HL-60 (cell line): Measurements from ENCODE around the gene SLK.

Source experiments
- CTCF ChIP-seq: IDR thresholded peaks from one replicate; pipeline ENCODE4 v1.5.1; 2011; ENCODE audit warnings: low read length, control low read depth, inconsistent platforms; ENCODE audit not compliant: insufficient read depth
- GABPA ChIP-seq: IDR thresholded peaks from 2 replicates; pipeline ENCODE4 v1.6.1; 2012; ENCODE audit warnings: low read depth
- POLR2AphosphoS5 ChIP-seq: IDR thresholded peaks from 2 replicates; pipeline ENCODE4 v1.6.1; 2012; ENCODE audit warnings: low read depth
- TF ChIP-seq, protein P1 (sequence below): IDR thresholded peaks from 2 replicates; pipeline ENCODE4 v1.6.1; 2012; ENCODE audit warnings: low read depth; ENCODE audit not compliant: insufficient replicate concordance

- TF ChIP-seq, protein P1, sequence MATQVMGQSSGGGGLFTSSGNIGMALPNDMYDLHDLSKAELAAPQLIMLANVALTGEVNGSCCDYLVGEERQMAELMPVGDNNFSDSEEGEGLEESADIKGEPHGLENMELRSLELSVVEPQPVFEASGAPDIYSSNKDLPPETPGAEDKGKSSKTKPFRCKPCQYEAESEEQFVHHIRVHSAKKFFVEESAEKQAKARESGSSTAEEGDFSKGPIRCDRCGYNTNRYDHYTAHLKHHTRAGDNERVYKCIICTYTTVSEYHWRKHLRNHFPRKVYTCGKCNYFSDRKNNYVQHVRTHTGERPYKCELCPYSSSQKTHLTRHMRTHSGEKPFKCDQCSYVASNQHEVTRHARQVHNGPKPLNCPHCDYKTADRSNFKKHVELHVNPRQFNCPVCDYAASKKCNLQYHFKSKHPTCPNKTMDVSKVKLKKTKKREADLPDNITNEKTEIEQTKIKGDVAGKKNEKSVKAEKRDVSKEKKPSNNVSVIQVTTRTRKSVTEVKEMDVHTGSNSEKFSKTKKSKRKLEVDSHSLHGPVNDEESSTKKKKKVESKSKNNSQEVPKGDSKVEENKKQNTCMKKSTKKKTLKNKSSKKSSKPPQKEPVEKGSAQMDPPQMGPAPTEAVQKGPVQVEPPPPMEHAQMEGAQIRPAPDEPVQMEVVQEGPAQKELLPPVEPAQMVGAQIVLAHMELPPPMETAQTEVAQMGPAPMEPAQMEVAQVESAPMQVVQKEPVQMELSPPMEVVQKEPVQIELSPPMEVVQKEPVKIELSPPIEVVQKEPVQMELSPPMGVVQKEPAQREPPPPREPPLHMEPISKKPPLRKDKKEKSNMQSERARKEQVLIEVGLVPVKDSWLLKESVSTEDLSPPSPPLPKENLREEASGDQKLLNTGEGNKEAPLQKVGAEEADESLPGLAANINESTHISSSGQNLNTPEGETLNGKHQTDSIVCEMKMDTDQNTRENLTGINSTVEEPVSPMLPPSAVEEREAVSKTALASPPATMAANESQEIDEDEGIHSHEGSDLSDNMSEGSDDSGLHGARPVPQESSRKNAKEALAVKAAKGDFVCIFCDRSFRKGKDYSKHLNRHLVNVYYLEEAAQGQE = no peak
- TF ChIP-seq CTCF (no peak), POLR2AphosphoS5 (no peak), GABPA (no peak)
Measured at GRCh38 chr10:104056619-104057273, 89.8 kb downstream of the SLK start.
